K562 (cell line): ENCODE results near the gene BLTP3B. TPM values are rescaled to one million over a fixed set of nuclear protein-coding genes. Genes with fewer than 3 reads are reported as not detected.

Experiments
- ATF1 ChIP-seq, 2 experiments: fragments of 450-650 bp in 1 of 2; IDR thresholded peaks; 2 replicates each; pipeline ENCODE4 v1.6.1; 2016; ENCODE audit warnings: missing compliant biosample characterization in 1 of 2, missing genetic modification characterization in 1 of 2
- CREB1 ChIP-seq, 2 experiments: sonication (generic) in 1 of 2; formaldehyde crosslinking in 1 of 2; IDR thresholded peaks; 2 replicates each; pipeline versions ENCODE4 v1.6.1 to v1.8.0; 2012 to 2022; ENCODE audit warnings: inconsistent platforms in 1 of 2, mild to moderate bottlenecking in 1 of 2, missing genetic modification reagents in 1 of 2, moderate library complexity in 1 of 2
- ELK3 ChIP-seq: fragments of 450-650 bp; formaldehyde crosslinking; IDR thresholded peaks from 2 replicates; pipeline ENCODE4 v1.4.0; 2020; ENCODE audit warnings: mild to moderate bottlenecking
- EP400 ChIP-seq: fragments of 450-650 bp; IDR thresholded peaks from 2 replicates; pipeline ENCODE4 v1.6.1; 2017; ENCODE audit warnings: antibody characterized with exemption, mild to moderate bottlenecking, moderate library complexity
- GTF2A2 ChIP-seq: IDR thresholded peaks from 2 replicates; pipeline ENCODE4 v1.6.1; 2016; ENCODE audit warnings: mild to moderate bottlenecking, missing genetic modification characterization, missing compliant biosample characterization
- MCM3 ChIP-seq: fragments of 450-650 bp; IDR thresholded peaks from 2 replicates; pipeline ENCODE4 v1.6.1; 2016
- MCM7 ChIP-seq, 2 experiments: fragments of 450-650 bp; IDR thresholded peaks; 2 replicates each; pipeline ENCODE4 v1.6.1; 2016 to 2018
- MYNN ChIP-seq, 2 experiments: sonication (generic); formaldehyde crosslinking in 1 of 2; IDR thresholded peaks; 2 replicates each; pipeline versions ENCODE4 v1.5.0 to v1.6.1; 2016 to 2020; ENCODE audit warnings: antibody characterized with exemption in 1 of 2, missing genetic modification reagents in 1 of 2
- PHB ChIP-seq: fragments of 250-450 bp; sonication (Bioruptor Pico); IDR thresholded peaks from 2 replicates; pipeline ENCODE4 v1.5.0; 2021
- POLR2AphosphoS5 ChIP-seq: IDR thresholded peaks from 2 replicates; pipeline ENCODE4 v1.6.1; 2011; ENCODE audit warnings: mild to moderate bottlenecking, low read depth, low read length, moderate library complexity; ENCODE audit not compliant: control insufficient read depth, insufficient read depth
- PPARD ChIP-seq: fragments of 250-450 bp; sonication (Bioruptor Pico); IDR thresholded peaks from 2 replicates; pipeline ENCODE4 v1.8.0; 2022; ENCODE audit warnings: inconsistent platforms, mild to moderate bottlenecking, moderate library complexity
- PURB ChIP-seq: sonication (generic); formaldehyde crosslinking; IDR thresholded peaks from 2 replicates; pipeline ENCODE4 v1.9.0; 2021; ENCODE audit warnings: low read depth, mild to moderate bottlenecking, missing genetic modification reagents
- RNF2 ChIP-seq: sonication (generic); IDR thresholded peaks from 2 replicates; pipeline ENCODE4 v1.6.1; 2016
- SIN3A ChIP-seq, 2 experiments: fragments of 150-350 bp in 1 of 2; IDR thresholded peaks; 2 replicates each; pipeline ENCODE4 v1.6.1; 2011 to 2016; ENCODE audit warnings: borderline replicate concordance in 2 of 2, low read depth in 2 of 2, low read length in 2 of 2, mild to moderate bottlenecking in 2 of 2, moderate library complexity in 2 of 2; ENCODE audit not compliant: control insufficient read depth in 1 of 2
- ZKSCAN1 ChIP-seq: fragments of 150-350 bp; IDR thresholded peaks from 2 replicates; pipeline ENCODE4 v1.6.1; 2016; ENCODE audit warnings: low read depth, low read length
- ZKSCAN8 ChIP-seq: fragments of 200-800 bp; sonication (Bioruptor generic); IDR thresholded peaks from 2 replicates; pipeline ENCODE4 v1.6.1; 2016; ENCODE audit warnings: missing genetic modification characterization, missing compliant biosample characterization
- ZNF217 ChIP-seq: sonication (generic); formaldehyde crosslinking; IDR thresholded peaks from 2 replicates; pipeline ENCODE4 v1.8.0; 2022; ENCODE audit warnings: mild to moderate bottlenecking, missing genetic modification reagents
- ZNF232 ChIP-seq: sonication (generic); formaldehyde crosslinking; IDR thresholded peaks from 2 replicates; pipeline ENCODE4 v1.8.0; 2022; ENCODE audit warnings: mild to moderate bottlenecking, missing genetic modification reagents
- ZNF707 ChIP-seq: fragments of 250-450 bp; sonication (Bioruptor Pico); conservative IDR thresholded peaks from 2 replicates; pipeline ENCODE4 v1.8.0; 2022; ENCODE audit warnings: inconsistent platforms, mild to moderate bottlenecking, moderate library complexity
- ZSCAN29 ChIP-seq: fragments of 450-650 bp; IDR thresholded peaks from 2 replicates; pipeline ENCODE4 v1.6.1; 2017
- polyA plus RNA-seq, 8 experiments: library from polyadenylated mRNA; depleted of rRNA in 4 of 8; stranded (reverse) in 5 of 8; unstranded in 3 of 8; fragments of >200 nt; fragmentation: Nextera tagmentation in 2 of 8; fragmentation: Illumina TruSeq in 1 of 8; extraction: Ambion mirVana in 2 of 8; extraction: Trizol in 1 of 8; gene quantifications; 2 replicates each; pipeline versions ENCODE4 v1.2.1 to v1.2.3, GENCODE V29; 2011 to 2014; ENCODE audit warnings: inconsistent platforms in 1 of 8, missing spikeins in 1 of 8
- total RNA-seq, 7 experiments: library from RNA; depleted of rRNA in 6 of 7; stranded (reverse); fragments of >200 nt in 6 of 7; fragmentation: Illumina TruSeq in 2 of 7; extraction: Trizol in 2 of 7; gene quantifications; 2 replicates each; pipeline versions ENCODE4 v1.2.1 to v1.2.3, GENCODE V29; 2011 to 2021; ENCODE audit warnings: low replicate concordance in 1 of 7
- TF ChIP-seq, protein P1 (sequence below), 3 experiments: fragments of 200-800 bp in 1 of 3; sonication (Bioruptor generic) in 1 of 3; sonication (generic) in 1 of 3; formaldehyde crosslinking in 1 of 3; IDR thresholded peaks; 2 replicates each; pipeline versions ENCODE4 v1.6.1 to v1.8.0; 2016 to 2022; ENCODE audit warnings: mild to moderate bottlenecking in 2 of 3, missing compliant biosample characterization in 2 of 3, missing genetic modification characterization in 2 of 3, missing genetic modification reagents in 1 of 3
- TF ChIP-seq, protein P2 (sequence below): sonication (generic); formaldehyde crosslinking; IDR thresholded peaks from 2 replicates; pipeline ENCODE4 v1.8.0; 2023; ENCODE audit warnings: mild to moderate bottlenecking, missing genetic modification reagents
- TF ChIP-seq, protein P3 (sequence below): fragments of 450-650 bp; IDR thresholded peaks from one replicate; pipeline ENCODE4 v1.6.1; 2018; ENCODE audit warnings: mild to moderate bottlenecking, moderate library complexity; ENCODE audit not compliant: partially characterized antibody

Gene BLTP3B
- total and polyA plus RNA-seq, 9 of the 15 experiments (the other 6 are each of a cell fraction or from before 2014, with no cell fraction given), result 3.9 to 27.4 (median 19.7) TPM

- TF ChIP-seq ZKSCAN8 (no peak), CREB1 (IDR thresholded peaks at IDR 0.05) (no peak), CREB1 (CRISPR knock-in tag; IDR thresholded peaks at IDR 0.05) (0 out of 2 replicates have a peak, but pooled peaks have one; percentile 8), PURB (CRISPR knock-in tag) (no peak), MCM7 (IDR thresholded peaks at IDR 0.05) (0 out of 4 replicates have a peak, but pooled peaks of 1 of the 2 experiments have one; percentile 14), ZNF232 (CRISPR knock-in tag) (no peak), ZNF217 (CRISPR knock-in tag) (no peak), SIN3A (IDR thresholded peaks at IDR 0.05; ENCODE audit: borderline replicate concordance in 2 of 2, control insufficient read depth in 1 of 2, low read depth in 2 of 2, low read length in 2 of 2) (no peak), ELK3 (CRISPR knock-in tag) (no peak), ZKSCAN1 (no peak), GTF2A2 (tag) (no peak), ATF1 (CRISPR knock-in tag; IDR thresholded peaks at IDR 0.05) (no peak), ATF1 (tag; IDR thresholded peaks at IDR 0.05) (no peak), EP400 (0 out of 2 replicates have a peak, but pooled peaks have one; percentile 13), MYNN (IDR thresholded peaks at IDR 0.05) (0 out of 2 replicates have a peak, but pooled peaks have one; percentile 40), MYNN (CRISPR knock-in tag; IDR thresholded peaks at IDR 0.05) (no peak), PPARD (CRISPR knock-in tag) (no peak), ZNF707 (CRISPR knock-in tag) (no peak), PHB (CRISPR knock-in tag) (no peak), MCM3 (no peak), ZSCAN29 (no peak), POLR2AphosphoS5 (0 out of 2 replicates have a peak, but pooled peaks have one; percentile 22), RNF2 (no peak)
- TF ChIP-seq, protein P1, sequence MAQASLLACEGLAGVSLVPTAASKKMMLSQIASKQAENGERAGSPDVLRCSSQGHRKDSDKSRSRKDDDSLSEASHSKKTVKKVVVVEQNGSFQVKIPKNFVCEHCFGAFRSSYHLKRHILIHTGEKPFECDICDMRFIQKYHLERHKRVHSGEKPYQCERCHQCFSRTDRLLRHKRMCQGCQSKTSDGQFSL (CRISPR knock-in tag; IDR thresholded peaks at IDR 0.05), result no peak
- TF ChIP-seq, protein P1 (tag; IDR thresholded peaks at IDR 0.05), result no peak
- TF ChIP-seq, protein P2, sequence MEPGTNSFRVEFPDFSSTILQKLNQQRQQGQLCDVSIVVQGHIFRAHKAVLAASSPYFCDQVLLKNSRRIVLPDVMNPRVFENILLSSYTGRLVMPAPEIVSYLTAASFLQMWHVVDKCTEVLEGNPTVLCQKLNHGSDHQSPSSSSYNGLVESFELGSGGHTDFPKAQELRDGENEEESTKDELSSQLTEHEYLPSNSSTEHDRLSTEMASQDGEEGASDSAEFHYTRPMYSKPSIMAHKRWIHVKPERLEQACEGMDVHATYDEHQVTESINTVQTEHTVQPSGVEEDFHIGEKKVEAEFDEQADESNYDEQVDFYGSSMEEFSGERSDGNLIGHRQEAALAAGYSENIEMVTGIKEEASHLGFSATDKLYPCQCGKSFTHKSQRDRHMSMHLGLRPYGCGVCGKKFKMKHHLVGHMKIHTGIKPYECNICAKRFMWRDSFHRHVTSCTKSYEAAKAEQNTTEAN (CRISPR knock-in tag), result no peak
- TF ChIP-seq, protein P3, sequence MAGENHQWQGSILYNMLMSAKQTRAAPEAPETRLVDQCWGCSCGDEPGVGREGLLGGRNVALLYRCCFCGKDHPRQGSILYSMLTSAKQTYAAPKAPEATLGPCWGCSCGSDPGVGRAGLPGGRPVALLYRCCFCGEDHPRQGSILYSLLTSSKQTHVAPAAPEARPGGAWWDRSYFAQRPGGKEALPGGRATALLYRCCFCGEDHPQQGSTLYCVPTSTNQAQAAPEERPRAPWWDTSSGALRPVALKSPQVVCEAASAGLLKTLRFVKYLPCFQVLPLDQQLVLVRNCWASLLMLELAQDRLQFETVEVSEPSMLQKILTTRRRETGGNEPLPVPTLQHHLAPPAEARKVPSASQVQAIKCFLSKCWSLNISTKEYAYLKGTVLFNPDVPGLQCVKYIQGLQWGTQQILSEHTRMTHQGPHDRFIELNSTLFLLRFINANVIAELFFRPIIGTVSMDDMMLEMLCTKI, result no peak
Observed at GRCh38 chr12:100142851-100143559, at the start of gene BLTP3B (continued).
